ES-I3 (cell line): ENCODE data around the gene SPATA31E1.
"Not testable (repeated sequence)": the region's sequence is repeated elsewhere in the genome, so short reads cannot be mapped to it uniquely, and the experiment has no call there.

Experiments used
- H3K36me3 ChIP-seq: 2 replicates; pipeline ENCODE4 v1.6.1; 2013; ENCODE audit warnings: mild to moderate bottlenecking, low read length, control low read depth, moderate library complexity; ENCODE audit not compliant: insufficient read depth
- H3K4me1 ChIP-seq: 2 replicates; pipeline ENCODE4 v1.6.1; 2013; ENCODE audit warnings: mild to moderate bottlenecking, control low read depth, low read length; ENCODE audit not compliant: insufficient read depth
- H3K9ac ChIP-seq: 2 replicates; pipeline ENCODE4 v1.6.1; 2013; ENCODE audit warnings: low read depth, mild to moderate bottlenecking, low read length, moderate library complexity
- H3K9me3 ChIP-seq: 2 replicates; pipeline ENCODE4 v1.6.1; 2013; ENCODE audit warnings: mild to moderate bottlenecking, low read length, moderate library complexity; ENCODE audit not compliant: control insufficient read depth, insufficient read depth

Gene SPATA31E1

DNA sequence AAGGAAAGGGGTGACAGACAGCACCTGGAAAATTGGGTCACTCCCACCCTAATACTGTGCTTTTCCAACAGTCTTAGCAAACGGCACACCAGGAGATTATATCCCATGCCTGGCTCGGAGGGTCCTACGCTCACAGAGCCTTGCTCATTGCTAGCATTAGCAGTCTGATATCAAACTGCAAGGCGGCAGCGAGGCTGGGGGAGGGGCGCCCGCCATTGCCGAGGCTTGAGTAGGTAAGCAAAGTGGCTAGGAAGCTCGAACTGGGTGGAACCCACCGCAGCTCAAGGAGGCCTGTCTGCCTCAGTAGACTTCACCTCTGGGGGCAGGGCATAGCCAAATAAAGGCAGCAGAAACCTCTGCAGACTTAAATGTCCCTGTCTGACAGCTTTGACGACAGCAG is 19.7 kb downstream of the SPATA31E1 start:
- H3K36me3 ChIP-seq, H3K4me1 ChIP-seq, H3K9me3 ChIP-seq, H3K9ac ChIP-seq: not testable (repeated sequence)

DNA sequence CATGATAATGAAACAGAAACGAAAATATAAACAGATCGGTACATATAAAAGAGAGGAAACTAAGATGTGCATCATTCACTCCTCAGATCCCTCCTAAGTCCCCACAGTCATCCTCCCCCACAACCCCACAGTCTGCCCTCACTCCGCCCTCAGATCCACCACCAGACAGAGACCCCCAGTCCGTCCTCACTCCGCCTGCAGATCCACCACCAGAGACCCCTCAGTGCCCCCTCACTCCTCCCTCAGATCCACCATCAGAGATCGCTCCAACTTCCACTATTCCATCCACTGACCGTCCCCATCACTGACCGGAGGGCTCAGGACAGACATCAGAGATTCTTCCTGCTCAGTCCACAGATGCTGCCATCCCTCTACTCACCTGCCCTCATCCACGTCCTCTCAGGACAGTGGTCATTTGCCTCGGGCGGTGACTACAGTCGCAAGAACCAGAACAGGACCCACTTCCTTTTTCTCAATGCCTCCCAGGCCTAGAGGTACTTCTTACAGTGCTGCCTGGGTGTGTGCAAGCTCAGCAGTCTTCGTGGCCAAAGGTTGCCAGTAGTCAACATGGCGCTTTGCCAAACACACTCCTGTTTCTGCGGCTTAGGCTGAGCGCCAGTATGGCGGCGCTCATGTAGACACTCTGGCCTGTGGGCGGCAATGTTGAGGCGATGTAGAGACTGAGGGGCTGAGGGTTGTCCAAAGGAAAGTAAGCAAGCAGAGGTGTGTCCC is 26.8 kb downstream of the SPATA31E1 start:
- Histone ChIP-seq H3K9me3 (no peaks in the 10 kb centered on the region), H3K36me3 (no peaks in the 10 kb centered on the region), H3K4me1 (no peaks in the 10 kb centered on the region), H3K9ac (no peak overlapping the region)

DNA sequence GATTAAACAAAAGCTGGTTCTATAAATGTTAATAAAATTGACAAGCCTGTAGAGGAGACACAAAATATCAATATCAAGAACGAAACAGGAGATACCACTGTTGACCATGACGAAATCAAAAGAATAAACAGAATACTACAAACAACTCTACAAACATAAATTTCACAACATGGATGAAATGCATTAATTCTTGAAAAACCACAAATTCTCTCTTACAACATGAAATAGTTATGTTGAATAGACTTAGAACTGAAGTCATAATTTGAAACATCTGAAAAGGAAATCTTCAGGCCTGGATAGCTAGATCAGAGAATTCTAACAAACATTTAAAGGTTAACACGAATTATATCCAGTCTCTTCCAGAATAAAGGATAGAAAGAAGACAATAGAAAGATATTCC is 28.1 kb downstream of the SPATA31E1 start:
- Histone ChIP-seq H3K36me3 (no peaks in the 10 kb centered on the region), H3K9ac (no peak overlapping the region)

DNA sequence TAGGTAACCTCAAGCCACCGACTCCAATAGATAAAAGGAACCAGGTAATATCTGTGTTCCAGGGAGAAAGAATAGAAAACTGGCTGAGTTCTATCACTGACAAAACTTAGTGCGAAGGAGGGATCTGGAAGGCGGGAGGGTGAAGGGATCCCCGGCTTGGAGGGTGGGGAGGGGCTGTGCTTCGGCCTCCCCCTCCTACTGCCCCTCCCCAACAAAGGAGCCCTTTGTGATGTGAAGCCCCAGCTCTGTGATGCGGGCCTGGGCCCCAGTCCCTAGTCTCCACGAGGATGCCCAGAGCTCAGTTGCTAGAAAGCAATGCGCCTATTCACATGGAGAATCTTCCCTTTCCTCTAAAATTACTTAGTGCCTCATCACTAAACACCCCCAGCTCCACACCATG is 35.0 kb downstream of the SPATA31E1 start, which contains the start of gene SPATA31C1:
Gene SPATA31C1 (plus strand): TSS at position 301 of the 400 bp plus-strand sequence.
- not testable (repeated sequence) for H3K9me3 ChIP-seq, H3K4me1 ChIP-seq, H3K36me3 ChIP-seq, H3K9ac ChIP-seq

More for the DNA sequence above, 28.1 kb downstream of the SPATA31E1 start:
- Histone ChIP-seq H3K4me1 (no peaks in the 10 kb centered on the region), H3K9me3 (no peaks in the 10 kb centered on the region)

DNA sequence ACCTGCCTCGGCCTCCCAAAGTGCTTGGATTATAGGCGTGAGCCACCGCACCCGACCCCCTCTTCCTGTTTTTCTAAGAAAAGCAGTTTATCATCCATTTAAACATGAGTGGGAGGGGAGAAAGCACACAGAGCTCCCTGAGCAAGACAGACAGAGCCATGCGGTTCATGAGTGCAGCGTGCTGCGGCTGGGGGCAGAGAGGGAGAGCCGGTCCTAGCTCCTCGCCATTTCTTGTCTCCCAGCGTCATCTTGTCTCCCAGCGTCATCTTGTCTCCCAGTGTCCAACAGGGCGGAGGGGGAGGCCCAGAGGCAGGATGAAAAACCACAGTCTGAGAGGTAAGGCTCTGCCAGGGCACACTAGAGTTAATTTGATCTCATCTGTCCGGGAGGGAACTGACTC is 36.3 kb downstream of the SPATA31E1 start:
- not testable (repeated sequence) for H3K9ac ChIP-seq, H3K4me1 ChIP-seq, H3K36me3 ChIP-seq, H3K9me3 ChIP-seq

DNA sequence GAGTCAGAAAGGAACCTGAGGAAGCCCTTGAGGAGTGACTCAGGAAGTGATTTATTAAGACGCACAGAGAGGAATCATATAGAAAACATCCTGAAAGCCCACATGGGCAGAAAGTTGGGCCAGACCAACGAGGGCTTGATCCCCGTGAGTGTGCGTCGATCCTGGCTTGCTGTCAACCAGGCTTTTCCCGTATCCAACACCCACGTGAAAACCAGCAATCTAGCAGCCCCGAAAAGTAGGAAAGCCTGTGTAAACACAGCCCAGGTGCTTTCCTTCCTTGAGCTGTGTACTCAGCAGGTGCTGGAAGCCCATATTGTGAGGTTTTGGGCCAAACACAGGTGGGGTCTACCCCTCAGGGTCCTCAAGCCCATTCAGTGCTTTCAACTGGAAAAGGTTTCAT is 38.9 kb downstream of the SPATA31E1 start:
- not testable (repeated sequence) for H3K9me3 ChIP-seq, H3K4me1 ChIP-seq, H3K9ac ChIP-seq, H3K36me3 ChIP-seq

DNA sequence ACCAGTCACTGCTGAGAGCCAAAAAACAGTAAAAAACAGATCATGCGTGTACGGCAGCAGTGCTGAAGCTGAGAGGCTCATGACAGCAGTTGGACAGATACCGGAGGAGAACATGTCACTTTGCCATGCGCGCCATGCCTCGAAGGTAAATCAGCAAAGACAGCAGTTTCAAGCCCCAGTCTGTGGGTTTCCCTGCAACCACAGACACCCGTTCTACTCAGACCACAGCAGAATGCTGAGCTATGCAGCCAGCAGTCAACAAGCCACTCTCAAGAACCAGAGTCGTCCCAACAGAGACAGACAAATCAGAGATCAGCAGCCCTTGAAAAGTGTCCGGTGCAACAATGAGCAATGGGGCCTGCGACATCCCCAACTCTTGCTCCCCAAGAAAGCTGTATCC is 40.3 kb downstream of the SPATA31E1 start:
- H3K4me1 ChIP-seq, H3K9ac ChIP-seq, H3K9me3 ChIP-seq, H3K36me3 ChIP-seq: not testable (repeated sequence)

DNA sequence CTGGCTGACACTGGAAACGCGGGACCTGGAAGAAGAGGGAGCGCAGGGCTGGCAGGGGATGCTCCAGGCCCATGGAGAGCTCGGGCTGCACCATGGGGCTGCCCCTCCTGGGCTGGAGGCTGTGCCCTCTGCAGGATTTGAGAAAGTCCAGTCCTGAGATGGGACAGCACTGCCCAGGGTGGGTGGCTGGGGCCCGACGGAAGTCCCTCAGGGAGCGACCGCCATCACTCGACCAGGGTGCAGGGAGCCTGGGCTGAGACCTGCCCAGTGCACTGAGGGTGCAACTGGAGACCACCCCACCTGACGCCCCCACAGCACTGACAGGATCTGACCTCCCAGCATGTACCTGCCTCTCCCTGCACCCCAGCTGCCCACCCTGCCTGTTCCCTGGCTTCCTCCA is 42.2 kb downstream of the SPATA31E1 start:
- not testable (repeated sequence) for H3K9ac ChIP-seq, H3K4me1 ChIP-seq, H3K36me3 ChIP-seq, H3K9me3 ChIP-seq

DNA sequence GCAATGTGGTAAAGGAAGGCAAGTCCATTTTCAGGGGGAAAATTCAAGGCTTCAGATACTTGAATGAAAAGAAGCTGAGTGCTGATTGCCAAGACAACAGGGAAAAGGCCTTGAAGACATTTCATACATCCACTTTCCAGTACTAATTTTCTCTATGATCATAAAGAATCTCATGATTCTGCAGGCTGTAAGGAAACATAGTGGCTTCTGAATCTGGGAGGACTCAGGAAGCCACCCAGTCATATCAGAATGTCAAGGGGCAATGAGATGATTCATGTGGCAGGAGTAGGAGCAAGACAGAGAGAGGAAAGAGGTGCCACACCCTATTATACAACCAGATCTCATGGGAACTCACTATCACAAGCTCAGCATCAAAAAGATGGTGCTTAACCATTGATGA is 46.5 kb downstream of the SPATA31E1 start:
- H3K9ac ChIP-seq, H3K9me3 ChIP-seq, H3K36me3 ChIP-seq, H3K4me1 ChIP-seq: not testable (repeated sequence)

DNA sequence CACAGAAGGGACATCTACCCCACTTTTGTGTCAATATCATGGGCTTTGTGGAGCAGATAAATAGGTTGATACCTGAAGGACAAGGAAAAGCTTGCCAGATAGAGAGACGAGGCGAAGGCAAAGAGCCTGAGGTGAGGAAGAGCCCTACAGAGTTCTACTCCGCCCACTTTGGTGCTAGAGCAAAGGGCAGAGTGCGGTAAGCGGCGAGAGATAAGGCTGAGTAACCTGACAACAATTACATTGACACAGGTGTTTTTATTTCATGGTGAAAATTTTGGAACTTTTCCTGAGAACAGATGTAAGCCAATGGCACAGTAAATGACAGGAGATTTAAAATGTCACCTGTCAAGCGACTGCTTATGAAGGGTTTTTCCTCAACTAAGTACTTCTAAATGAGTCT is 51.8 kb downstream of the SPATA31E1 start:
- not testable (repeated sequence) for H3K9me3 ChIP-seq, H3K4me1 ChIP-seq

DNA sequence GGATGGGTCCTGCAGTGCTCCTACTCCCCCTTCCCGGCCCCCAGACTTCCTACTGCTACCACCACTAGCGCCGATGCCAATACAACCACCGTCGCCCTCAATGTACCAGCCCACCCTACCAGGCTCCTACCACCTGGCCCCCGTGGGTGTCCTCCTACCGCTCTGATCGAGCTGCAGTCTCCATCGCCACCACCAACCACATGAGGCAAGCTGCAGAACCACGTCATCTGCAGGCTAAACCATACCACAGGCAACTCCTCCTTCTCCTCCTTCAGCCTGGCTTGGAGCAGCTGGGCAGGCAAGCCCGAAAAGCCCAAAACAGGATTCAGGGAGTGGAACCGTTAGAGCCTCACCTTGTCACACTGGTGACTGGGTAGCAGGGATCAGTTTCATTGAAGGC is 54.7 kb downstream of the SPATA31E1 start:
- H3K36me3 ChIP-seq, H3K4me1 ChIP-seq, H3K9ac ChIP-seq, H3K9me3 ChIP-seq: not testable (repeated sequence)

More for the DNA sequence above, 51.8 kb downstream of the SPATA31E1 start:
- H3K9ac ChIP-seq, H3K36me3 ChIP-seq: not testable (repeated sequence)

DNA sequence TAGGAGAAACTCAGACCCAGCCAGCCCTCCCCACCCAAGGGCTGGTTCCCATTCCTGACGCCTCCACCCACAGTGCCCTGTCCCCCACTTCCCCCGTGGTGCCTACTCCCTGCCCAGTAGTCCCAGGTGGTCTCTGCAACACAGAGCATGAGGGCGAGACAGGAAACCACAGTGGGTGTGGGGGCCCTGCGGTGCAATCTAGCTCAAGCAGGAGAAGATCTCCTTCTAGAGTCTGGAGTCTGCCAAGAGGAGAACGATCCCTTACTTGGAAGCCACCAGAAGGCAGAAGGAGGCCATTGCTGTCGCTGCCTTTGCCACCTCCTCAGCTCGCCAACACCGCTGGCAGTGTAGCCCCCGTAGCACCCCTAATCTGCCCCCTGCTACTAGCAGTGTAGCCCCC is 55.2 kb downstream of the SPATA31E1 start:
- not testable (repeated sequence) for H3K36me3 ChIP-seq, H3K9me3 ChIP-seq, H3K9ac ChIP-seq, H3K4me1 ChIP-seq

DNA sequence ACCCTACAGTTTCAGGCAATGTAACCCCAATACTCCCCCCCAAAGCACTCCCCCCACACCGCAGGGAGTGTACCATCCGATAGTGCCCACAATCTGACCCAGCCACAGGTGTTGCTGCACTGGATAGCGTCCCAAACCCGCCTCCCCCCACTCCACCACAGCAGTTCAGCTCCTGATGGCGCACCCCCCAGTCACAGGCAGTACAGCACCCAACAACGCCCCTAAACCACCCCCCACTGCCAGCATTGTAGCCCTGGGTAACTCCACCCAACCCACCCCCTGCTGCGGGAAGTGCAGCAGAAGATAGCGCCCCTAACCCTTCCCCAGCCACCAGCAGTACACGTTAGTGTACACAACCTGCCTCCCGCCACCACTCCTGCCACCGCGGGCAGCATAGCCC is 55.7 kb downstream of the SPATA31E1 start:
- H3K36me3 ChIP-seq, H3K9ac ChIP-seq, H3K4me1 ChIP-seq, H3K9me3 ChIP-seq: not testable (repeated sequence)
